PC-3 (cell line): Measurements from ENCODE around the gene IQSEC1. TPM values are rescaled to one million over a fixed set of nuclear protein-coding genes. Genes with fewer than 3 reads are reported as not detected.
A peak's percentile ranks its signal among the peaks of the same experiment; 100 is the strongest.

ENCODE experiments used
- ATAC-seq: fragments of 200-7000 bp; cut with Tn5 transposase; 2 replicates; pipeline ENCODE4 v1.9.1; 2020; ENCODE audit warnings: mild to moderate bottlenecking, moderate library complexity
- BruUV-seq: library from RNA; stranded (reverse); fragments of 400-500 nt; replicated peaks from 2 replicates; lab custom pipeline; 2021; lab: Mats Ljungman, UMichigan
- CTCF ChIA-PET: fragments of 300-600 bp; sonication (Branson Sonifier 250); formaldehyde crosslinking; loops from one replicate; lab custom pipeline; 2022; ENCODE audit warnings: antibody characterized with exemption; lab: Charles Lee
- POLR2A ChIA-PET: fragments of 300-600 bp; sonication (Branson Sonifier 250); formaldehyde crosslinking; loops from one replicate; lab custom pipeline; 2022; ENCODE audit warnings: antibody characterized with exemption; ENCODE audit not compliant: unreplicated experiment; lab: Charles Lee
- DNase-seq: peaks from one replicate; pipeline ENCODE4 v3.0.0-alpha.2; 2015
- H2AFZ ChIP-seq: fragments of 300-600 bp; sonication (generic); 2 replicates; pipeline ENCODE4 v1.6.0; 2016; ENCODE audit warnings: antibody characterized with exemption, low read length
- H3F3A ChIP-seq: fragments of 300-600 bp; sonication (generic); one replicate; pipeline ENCODE4 v1.6.0; 2017; ENCODE audit warnings: antibody characterized with exemption, low read length, control low read depth, mild to moderate bottlenecking; ENCODE audit not compliant: unreplicated experiment
- H3K27ac ChIP-seq: fragments of 300-600 bp; sonication (generic); 2 replicates; pipeline ENCODE4 v1.5.1; 2016; ENCODE audit warnings: mild to moderate bottlenecking, low read length
- H3K27me3 ChIP-seq: fragments of 300-600 bp; sonication (generic); 2 replicates; pipeline ENCODE4 v1.6.1; 2016; ENCODE audit warnings: low read length, mixed read lengths
- H3K36me3 ChIP-seq: fragments of 300-600 bp; sonication (generic); 2 replicates; pipeline ENCODE4 v1.6.1; 2016; ENCODE audit warnings: low read depth, mixed run types, low read length, mixed read lengths
- H3K4me1 ChIP-seq: fragments of 300-600 bp; sonication (generic); 2 replicates; pipeline ENCODE4 v1.5.1; 2016; ENCODE audit warnings: low read length; ENCODE audit not compliant: insufficient read depth
- H3K4me2 ChIP-seq: fragments of 300-600 bp; sonication (generic); 2 replicates; pipeline ENCODE4 v1.6.0; 2016; ENCODE audit warnings: low read length
- H3K4me3 ChIP-seq: fragments of 300-600 bp; sonication (generic); 2 replicates; pipeline ENCODE4 v1.5.1; 2016; ENCODE audit warnings: mild to moderate bottlenecking, low read length, mixed read lengths
- H3K79me2 ChIP-seq: fragments of 300-600 bp; sonication (generic); 2 replicates; pipeline ENCODE4 v1.6.1; 2017; ENCODE audit warnings: low read length, mixed read lengths
- H3K9ac ChIP-seq: fragments of 300-600 bp; sonication (generic); 2 replicates; pipeline ENCODE4 v1.6.0; 2016; ENCODE audit warnings: mild to moderate bottlenecking, low read length
- H3K9me2 ChIP-seq: fragments of 300-600 bp; sonication (generic); replicated peaks from 2 replicates; pipeline ENCODE4 v1.6.1; 2016; ENCODE audit warnings: mixed run types, low read length, mixed read lengths
- H3K9me3 ChIP-seq: fragments of 300-600 bp; sonication (generic); 2 replicates; pipeline ENCODE4 v1.6.1; 2016; ENCODE audit warnings: low read length, mixed read lengths
- H4K20me1 ChIP-seq: fragments of 300-600 bp; sonication (generic); 2 replicates; pipeline ENCODE4 v1.6.1; 2016; ENCODE audit warnings: low read length, mixed read lengths
- EZH2 ChIP-seq: fragments of 300-600 bp; sonication (generic); IDR thresholded peaks from one replicate; pipeline ENCODE4 v1.6.1; 2017; ENCODE audit warnings: antibody characterized with exemption, mild to moderate bottlenecking, low read length; ENCODE audit not compliant: unreplicated experiment
- EZH2phosphoT487 ChIP-seq: fragments of 300-600 bp; sonication (generic); IDR thresholded peaks from 2 replicates; pipeline ENCODE4 v1.6.1; 2018; ENCODE audit warnings: mild to moderate bottlenecking, antibody characterized with exemption, low read length, borderline replicate concordance
- intact Hi-C: fragments of 100-400 bp; cut with micrococcal nuclease; formaldehyde crosslinking; loops from 2 replicates; pipeline ENCODE4 v1.9.0; 2023
- total RNA-seq: library from RNA; depleted of rRNA; stranded (reverse); fragments of >200 nt; gene quantifications from 2 replicates; pipeline ENCODE4 v1.2.3, GENCODE V29; 2014
- TF ChIP-seq, protein P1 (sequence below): fragments of 300-600 bp; sonication (generic); conservative IDR thresholded peaks from 2 replicates; pipeline ENCODE4 v1.5.1; 2017; ENCODE audit warnings: antibody characterized with exemption, low read depth, mild to moderate bottlenecking, low read length

Gene IQSEC1
- total RNA-seq, 1 experiment from 2014 or later, result 37.9 TPM

DNA sequence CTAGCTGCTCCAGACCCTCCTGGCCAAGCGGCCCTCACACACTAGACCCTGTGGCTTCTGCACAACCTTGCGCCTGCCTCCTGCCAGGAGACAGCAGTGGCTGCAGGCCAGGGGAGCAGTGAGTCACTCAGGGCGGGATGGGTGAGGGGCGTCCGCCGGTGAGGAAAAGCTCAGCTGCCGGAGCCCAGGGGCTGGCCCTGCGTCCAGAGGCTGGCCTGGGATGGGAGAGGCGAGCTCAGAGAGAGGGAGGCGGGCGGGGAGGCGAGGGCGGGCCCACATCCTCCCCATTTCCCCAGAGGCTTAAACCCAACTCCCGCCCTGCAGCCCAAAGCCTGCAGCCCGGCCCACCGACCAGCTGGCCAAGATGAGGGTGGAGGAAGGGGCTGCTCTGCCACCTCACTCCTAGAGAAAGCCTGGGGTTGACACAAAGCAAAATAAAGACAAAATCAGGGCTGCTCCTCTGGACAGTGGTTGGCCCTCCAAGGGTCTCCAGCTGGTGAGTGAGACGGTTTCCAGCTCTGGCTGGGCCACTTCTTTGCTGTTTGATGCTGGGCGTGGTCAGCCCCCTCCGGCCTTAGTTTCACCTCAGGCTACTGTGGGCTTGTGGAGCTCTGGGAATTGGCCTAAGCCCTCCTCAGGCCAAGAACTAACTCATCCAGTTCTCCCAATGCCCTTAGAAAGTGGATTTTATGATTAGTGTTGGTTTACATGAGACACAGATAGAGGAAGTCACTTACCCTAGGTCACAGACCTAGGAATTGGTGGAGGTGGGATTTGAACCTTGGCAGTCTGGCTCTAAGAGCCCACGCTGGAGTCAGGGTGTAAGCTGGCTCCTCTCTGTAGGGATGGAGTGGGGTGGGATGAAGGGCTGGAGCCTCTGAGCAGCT is 50.6 kb downstream of the IQSEC1 start:
- intact Hi-C loops, result no loop called here
- ATAC-seq (peak; percentile 74), DNase-seq (peak; percentile 75)
- Histone ChIP-seq H4K20me1 (no peaks in the 10 kb centered on the region), H3K79me2 (no peaks in the 10 kb centered on the region), H3K9ac (no peak overlapping the region), H3K9me2 (no peaks in the 10 kb centered on the region), H3F3A (no peaks in the 10 kb centered on the region), H3K4me1 (peaks cover 32% of the 10 kb centered on the region), H3K36me3 (no peaks in the 10 kb centered on the region), H2AFZ (no peak overlapping the region), H3K27ac (peak overlapping the region; percentile 41), H3K4me3 (no peak overlapping the region), H3K27me3 (no peaks in the 10 kb centered on the region), H3K9me3 (no peaks in the 10 kb centered on the region), H3K4me2 (peak overlapping the region; percentile 60)
- no peak for TF ChIP-seq EZH2
- no peak for TF ChIP-seq EZH2phosphoT487
- BruUV-seq, result no TSS peak
- CTCF ChIA-PET, result interaction anchor here (0.6 kb wide), 2 partner anchors 24 to 429 kb away, joined by 3 to 6 read pairs; no protein-coding TSS in a partner anchor
- POLR2A ChIA-PET, result interaction anchor here (0.6 kb wide), 1 partner anchor 27 kb away, joined by 10 read pairs; no protein-coding TSS in a partner anchor

DNA sequence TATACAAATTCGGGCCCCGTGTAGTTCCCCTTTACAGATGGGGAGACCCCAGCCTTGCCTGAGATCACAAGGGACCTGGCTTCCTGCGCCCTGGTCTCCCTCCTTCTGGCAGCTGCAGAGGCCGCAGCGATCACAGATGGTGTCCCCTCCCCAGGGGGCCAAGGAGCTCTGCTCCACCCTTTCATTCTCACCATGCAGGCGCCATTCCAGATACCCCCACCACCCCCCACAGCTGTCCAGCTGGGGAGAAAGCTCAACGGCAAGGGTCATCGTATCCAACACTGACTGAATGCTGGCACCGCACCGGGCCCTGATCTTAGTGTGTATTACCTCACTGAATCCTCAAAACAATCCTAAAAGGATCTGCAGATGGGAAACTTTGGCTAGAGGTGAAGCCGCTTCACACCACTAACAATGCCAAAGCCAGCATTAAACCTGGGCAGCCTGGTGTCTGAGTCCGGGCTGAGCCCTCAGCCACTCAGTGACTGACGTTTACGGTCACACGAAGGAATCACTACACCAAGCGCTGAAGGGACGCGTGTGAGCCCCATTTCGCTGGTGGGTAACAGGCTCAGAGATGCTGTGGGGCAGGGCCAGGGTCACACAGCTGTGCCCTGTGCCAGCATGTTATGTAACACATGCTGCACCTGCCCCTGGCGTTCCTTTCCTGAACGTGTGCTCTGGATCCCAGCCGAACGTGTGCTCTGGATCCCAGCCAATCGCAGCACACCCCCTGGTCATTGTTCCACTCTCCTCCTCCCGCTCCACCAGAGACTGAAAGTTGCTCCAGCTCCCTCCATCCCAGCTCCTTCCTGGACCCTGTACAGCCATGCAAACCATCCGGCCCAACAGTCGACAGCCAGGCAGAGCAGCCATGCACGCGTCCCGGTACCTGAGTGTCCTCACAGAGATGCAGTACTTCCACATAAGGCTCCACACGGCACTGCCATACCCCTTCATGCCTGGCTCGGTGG is 51.8 kb downstream of the IQSEC1 start:
- DNase-seq (no peak), ATAC-seq (no peak)
- TF ChIP-seq, protein P1, sequence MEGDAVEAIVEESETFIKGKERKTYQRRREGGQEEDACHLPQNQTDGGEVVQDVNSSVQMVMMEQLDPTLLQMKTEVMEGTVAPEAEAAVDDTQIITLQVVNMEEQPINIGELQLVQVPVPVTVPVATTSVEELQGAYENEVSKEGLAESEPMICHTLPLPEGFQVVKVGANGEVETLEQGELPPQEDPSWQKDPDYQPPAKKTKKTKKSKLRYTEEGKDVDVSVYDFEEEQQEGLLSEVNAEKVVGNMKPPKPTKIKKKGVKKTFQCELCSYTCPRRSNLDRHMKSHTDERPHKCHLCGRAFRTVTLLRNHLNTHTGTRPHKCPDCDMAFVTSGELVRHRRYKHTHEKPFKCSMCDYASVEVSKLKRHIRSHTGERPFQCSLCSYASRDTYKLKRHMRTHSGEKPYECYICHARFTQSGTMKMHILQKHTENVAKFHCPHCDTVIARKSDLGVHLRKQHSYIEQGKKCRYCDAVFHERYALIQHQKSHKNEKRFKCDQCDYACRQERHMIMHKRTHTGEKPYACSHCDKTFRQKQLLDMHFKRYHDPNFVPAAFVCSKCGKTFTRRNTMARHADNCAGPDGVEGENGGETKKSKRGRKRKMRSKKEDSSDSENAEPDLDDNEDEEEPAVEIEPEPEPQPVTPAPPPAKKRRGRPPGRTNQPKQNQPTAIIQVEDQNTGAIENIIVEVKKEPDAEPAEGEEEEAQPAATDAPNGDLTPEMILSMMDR, result no peak
- TF ChIP-seq EZH2 (no peak), EZH2phosphoT487 (no peak)
- Histone ChIP-seq H3K27ac (no peak overlapping the region), H2AFZ (no peak overlapping the region), H3K4me3 (no peak overlapping the region), H3K36me3 (no peaks in the 10 kb centered on the region), H3K9ac (no peak overlapping the region), H3K79me2 (no peaks in the 10 kb centered on the region), H3K9me2 (no peaks in the 10 kb centered on the region), H3K27me3 (no peaks in the 10 kb centered on the region), H3K4me1 (peaks cover 32% of the 10 kb centered on the region), H3F3A (no peaks in the 10 kb centered on the region), H3K9me3 (no peaks in the 10 kb centered on the region), H4K20me1 (no peaks in the 10 kb centered on the region), H3K4me2 (peak overlapping the region; percentile 60)
- ChIA-PET POLR2A (interaction anchor here (0.6 kb wide), 1 partner anchor 26 kb away, joined by 10 read pairs; no protein-coding TSS in a partner anchor), CTCF (interaction anchor here (0.5 to 0.6 kb wide), 2 partner anchors 194 to 430 kb away, joined by 3 to 6 read pairs; no protein-coding TSS in a partner anchor)
- intact Hi-C loops, result no loop called here
- BruUV-seq, result no TSS peak
